Occipital lobe (tissue), 2 donors: Measurements from ENCODE around the gene KAZN. TPM values are rescaled to one million over a fixed set of nuclear protein-coding genes. Genes with fewer than 3 reads are reported as not detected.

Source experiments
- DNase-seq: peaks from one replicate; lab custom pipeline; 2025; lab: John Stamatoyannopoulos, UW
- total RNA-seq: library from RNA; depleted of rRNA; stranded (reverse); fragments of >200 nt; gene quantifications from one replicate; pipeline ENCODE4 v1.2.3, GENCODE V29; 2014

The KAZN gene
- total RNA-seq, 1 donor from 2014 or later, result 27.5 TPM

DNA sequence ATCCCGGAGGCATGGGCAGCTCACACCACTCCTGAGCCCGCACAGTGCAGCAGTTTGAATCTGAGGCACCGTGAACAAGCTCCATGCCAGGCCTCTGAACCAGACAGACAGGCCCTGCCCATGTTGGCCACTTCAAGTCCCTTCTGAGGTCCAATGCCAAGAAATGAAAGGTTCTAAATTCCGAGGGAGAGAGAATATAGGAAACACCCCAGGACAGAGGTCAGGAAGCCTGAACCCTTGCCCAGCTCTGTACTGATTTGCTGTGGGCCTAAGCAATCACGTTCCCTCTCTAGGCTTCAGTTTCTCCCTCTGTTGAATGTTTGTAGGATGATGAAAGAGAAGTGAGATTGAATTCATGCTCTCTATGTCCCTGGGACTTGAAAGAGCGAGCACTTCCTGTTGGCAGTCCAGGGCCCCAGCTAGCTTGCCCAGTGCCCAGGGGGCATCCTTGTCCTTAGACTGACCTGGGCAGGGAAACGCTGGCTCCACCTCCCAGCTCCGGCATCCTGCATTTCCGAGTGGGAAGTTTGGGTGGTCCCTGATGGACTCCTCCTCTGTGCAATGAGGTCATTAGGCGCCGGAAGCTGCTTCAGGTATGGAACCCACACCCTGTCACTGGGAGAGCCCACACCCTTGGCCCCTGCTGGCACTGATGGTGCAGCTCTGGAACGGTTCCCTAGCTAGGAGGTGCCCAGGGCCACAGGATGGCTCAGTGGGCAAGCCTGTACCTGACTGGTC, 312.7 kb downstream of the KAZN start:
- DNase-seq, result no peak

DNA sequence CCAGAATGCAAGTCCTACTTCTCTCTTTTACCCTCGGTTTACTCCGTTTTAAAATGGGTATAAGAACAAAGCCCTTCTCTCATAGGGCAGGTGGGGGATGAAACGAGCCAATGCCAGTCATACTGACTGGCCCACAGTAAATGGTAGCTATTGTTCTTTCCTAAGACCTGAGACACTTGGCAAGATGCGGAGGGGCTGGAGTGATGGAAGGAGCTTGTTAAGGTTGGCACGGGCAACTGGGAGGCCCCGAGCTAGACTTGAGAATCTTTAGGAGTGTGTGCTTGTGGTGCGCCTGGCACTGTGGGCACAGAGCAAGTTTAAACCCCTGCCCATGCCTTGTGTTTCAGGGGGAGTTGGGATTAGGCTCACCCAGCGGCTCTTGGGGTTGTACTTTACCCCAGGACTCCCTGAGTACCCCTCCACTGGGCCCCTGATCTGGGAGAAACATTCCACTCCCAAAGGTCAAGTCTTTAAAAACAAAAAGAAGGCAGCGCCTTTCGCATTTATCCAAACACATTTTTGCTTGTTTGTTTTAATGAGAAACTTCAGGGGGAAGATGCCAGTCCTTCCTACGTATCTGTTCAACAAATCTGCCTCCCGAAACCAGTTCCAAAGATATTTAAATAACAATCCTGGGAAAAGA, 314.5 kb downstream of the KAZN start:
- no peak for DNase-seq

DNA sequence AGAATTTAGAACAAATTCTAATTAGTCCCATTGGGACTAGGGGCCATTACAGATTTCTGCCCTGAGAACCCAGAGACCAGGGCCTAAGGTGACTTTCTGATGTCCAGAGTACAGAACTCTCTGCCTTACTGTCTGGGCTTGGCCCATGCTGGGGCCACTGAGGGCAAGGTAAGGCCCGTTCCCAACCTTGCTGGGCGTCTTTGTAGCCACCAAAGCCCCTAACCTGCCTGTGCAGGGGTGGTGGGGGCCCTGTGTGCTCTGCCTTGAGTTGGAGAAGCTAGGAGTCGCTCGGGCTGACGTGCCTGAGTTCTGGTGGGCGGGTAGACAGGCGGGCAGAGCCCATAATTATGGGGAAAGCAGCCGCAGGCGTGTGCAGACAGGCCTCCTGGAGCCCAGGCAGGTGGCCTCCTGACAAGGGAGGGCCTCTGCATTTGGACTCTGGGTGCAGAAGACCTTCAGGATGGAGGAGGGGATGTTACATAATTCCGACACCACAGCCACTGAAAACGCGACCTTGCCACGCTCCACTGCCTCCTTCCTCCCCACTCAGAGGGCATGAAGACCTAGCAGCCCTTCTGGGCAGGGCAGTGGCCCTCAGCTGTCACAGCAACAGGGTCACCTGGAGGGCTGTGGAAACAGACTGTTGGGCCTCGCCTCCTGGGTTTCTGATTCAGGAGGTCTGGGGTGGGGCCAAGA, 315.1 kb downstream of the KAZN start:
- no peak for DNase-seq

DNA sequence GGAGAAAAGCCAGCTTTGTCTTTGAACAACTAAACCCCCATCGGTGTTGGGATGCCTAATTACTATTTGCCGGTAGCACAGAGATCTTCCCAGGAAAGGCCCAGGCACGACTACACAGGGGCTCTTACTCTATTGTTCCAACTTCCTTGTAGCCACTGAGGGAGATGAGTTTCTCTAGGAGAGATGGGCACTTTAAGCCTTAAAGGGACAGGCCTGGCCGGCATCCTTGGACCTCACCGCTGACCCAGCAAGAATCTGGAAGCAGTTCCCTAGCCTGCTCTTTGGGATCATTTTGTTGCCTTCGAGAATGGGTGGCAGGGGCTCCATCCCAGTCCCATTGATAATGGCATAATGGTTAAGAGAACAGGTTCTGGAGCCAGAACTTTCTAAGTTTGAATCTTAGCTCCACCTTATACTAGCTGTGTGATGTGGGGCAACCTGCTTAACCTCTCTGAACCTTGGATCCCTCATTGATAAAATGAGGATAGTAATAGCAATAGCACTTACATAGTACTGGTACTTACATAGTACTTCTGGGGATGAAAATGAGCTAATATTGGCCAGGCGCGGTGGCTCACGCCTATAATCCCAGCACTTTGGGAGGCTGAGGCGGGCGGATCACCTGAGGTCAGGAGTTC, 316.0 kb downstream of the KAZN start:
- no peak for DNase-seq

DNA sequence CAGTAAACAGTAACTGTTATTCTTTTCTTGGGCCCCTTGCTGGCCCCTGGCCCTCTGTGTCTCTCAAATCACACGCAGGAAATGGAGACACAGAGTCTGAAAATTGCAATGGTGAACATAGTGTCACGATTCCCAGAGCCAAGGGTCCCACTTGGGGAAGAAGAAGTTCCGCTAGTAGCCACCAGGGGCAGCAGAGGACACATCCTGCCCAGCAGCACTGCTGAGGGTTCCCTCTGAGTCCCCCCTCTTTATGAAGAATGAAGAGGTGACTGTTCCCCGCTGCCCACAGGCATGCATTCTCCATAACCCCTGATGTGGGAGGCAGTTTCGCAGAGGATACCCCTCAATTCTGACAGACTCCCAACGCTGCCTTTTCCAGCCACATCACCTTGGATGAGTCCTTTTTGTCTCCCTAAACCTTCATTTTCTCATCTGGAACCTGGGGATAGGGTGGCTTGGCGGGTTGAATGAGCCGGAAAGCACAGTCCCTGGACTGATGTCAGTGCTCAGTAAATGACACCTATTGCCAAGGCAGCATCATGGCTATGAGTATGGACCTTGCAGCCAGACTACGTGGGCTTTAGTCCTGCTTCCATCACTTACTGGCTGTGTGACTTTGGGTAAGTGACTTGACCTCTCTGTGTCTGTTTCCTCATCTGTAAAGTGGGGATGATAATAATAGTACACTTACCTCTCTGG, 317.0 kb downstream of the KAZN start:
- no peak for DNase-seq

DNA sequence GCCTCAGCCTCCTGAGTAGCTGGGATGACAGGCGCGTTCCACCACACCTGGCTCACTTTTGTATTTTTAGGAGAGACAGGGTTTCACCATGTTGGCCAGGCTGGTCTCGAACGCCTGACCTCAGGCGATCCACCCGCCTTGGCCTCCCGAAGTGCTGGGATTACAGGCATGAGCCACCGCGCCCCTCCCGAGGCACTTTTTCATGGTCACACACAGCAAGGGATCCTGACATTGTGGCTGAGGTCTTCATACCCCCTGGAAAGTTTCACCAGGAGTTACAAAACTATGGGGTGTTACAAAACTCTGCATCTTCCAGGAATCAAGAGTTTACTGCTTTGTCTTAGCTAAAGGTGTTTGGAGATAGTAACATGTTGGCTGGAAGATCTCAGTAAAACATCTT, 320.8 kb downstream of the KAZN start:
- DNase-seq, result no peak

DNA sequence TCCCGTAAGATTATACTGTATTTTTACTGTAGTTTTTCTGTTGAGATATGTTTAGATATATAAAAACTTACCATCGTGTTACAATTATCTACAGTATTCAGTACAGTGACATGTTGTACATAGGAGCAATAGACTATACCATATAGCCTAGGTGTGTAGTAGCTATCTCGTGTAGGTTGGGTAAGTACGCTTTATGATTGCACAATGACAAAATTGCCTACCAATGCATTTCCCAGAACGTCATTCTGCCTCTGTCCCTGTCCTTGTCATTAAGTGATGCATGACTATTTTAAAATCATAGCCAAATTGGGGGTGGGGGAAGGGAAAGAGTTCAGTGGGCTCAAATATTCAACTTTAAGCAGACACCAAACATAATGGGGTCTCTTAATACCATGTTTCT, 321.3 kb downstream of the KAZN start:
- no peak for DNase-seq

DNA sequence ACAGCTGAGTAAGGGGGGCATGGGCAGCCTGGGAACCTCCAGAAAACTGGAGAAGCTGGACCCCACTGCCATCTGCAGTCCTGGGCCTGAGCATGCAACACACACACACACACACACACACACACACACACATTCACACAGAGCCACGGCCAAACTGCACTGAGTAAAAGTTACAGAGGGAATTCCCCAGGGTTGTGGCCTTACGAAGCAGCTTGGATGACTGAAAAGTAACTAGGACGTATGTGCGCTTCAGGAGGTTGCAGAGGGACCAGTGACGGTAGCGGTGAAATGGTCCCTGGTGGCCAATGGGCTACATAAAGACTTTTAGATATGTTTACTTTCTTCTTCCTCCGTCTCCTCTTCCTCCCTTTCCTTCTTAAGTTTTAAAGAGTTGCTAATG, 322.6 kb downstream of the KAZN start:
- DNase-seq, result no peak

DNA sequence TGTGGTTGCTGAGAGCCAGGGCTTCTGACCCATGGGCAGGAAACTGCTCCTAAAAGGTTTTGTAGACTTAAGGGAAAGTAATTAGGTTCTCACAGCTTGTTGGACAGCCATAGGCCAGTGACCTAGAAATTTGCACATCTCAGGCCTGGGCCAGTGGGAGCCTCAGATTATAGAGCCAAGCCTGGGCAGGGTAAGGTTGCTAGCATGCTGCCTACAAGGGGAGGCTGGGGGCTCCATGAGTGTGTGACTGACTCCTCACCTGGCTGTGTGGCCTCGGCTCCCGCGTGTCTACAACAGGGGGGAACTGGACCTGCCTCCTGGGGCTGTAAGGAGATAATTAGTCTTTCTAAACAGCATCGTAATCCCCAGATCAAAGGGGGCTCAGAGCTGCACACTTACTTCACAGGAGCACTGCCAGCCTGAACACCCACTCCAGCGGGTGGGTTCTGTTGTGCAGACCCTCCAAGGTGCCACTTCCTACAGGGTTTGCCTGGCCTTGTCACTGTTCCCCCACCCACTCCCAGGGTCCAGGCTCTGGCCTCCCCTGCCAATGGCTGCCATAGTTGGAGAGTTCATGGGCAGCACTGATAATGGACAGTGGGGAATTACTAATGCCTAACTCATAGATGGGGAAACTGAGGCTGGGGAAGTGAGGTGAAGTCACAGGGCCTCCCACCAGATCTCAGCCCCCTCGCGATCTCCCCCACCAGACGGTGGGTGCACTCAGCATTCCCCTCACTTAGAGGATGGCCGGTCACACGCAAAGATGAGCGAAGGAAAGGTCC, 324.6 kb downstream of the KAZN start:
- DNase-seq, result no peak

DNA sequence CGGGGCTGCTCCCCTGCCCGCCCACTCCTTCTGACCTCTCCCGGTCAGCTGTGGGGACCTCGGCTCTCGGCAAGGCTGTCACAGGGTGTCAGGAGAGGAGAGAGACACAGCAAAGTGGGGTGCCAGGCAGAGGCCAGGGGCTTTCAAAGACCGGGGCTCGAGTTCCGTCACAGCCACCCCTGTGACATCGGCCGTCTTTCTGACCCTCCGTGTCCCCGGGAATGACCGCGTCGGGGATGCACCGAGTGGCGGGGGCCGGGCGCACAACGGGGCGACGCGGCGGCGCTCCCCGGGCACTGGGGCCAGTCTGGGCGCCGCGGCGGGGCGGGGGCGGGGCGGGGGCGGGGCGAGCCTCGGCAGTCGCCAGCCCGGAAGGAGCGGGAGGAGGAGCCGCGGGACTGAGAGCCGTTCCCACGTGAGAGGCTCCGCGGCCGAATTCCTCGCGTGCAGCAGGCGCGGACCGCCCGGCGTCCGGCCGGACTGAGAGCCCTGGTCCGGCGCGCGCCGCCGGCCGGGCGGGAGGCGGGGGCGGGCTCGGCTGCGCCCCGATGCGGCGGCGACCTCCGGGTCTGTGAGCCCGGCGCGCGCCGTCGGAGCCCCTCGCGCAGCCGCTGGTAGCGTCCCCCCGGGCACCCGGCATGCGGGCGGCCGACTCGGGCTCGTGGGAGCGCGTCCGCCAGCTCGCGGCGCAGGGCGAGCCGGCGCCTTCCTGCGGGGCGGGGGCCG, 325.4 kb downstream of the KAZN start:
- peak; percentile 53 for DNase-seq

DNA sequence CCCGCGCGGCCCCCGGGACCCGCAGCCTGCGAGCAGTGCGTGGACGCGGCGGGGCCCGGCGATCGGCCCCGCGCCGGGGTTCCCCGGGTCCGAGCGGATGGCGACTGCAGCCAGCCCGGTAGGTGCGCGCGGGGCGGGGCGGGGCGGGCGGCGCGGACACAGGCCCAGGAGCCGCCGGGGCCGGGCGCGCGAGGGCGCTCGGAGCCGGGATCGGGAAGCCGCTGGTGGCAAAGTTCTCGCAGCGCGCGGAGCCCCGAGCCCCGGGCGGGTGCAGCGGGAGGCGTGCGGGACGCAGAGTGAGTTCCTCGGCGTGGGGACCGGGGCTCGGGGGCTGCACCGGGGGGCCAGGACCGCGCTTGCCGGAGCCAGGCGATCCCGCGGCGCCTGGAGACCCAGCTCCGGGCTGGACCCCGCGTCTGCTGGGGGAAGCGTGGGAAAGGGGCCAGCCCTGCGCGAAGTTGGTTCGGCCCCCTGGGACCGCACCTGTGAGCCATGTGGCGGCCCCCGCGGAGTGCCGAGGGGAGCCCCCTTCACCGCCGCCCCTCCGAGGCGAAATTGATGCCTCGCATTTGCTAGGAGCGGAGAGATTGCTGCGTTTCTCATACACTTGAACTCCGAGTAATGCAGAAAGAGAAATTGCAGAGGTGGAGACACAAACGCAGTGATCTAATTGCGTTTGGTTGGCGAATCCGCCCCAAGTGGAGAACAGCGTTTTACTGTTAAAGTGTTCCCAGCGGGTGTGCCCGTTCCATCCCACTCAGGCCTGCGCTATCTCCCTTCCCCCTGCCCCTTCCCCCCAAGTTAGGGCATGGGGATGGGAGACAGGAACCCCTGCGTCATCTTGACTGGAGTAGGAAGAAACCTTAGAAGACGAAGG, 326.2 kb downstream of the KAZN start:
- DNase-seq, result peak; percentile 51

DNA sequence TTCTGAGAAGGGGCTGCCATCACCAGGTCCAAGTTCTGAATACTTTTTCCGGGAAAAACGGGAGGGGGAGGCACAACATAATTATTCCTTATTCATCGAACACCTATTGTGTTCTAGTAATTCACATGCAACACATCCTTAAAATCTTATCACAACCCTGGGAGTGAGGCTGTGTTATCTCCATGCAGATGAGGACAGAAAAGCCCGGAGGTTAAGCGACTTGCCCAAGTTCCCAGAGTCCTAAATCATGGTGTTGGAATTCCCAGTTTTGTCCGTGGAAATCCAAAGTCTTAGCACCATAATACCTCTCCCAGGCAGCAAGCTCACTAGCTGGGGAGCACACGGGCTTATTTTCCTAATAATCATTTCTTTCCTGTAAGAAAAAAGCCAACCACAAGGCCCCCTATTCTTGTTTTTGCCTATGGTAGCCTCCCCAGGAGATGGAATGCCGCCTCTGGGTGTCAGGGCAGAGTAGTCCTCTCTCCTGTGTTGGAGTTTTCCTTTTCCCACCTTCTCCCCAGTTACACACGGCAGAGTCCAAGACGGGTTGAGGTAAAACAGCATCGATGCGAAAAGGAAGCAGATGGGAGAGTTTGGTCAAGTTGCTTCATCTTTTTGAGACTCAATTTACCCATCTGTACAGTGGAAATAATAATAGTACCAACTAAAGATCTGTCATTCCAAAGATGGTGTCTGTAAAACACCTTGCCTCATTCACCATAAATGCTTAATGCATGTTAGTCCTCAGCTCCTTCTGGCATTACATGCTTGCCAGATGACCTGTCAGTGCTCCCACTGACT, 327.1 kb downstream of the KAZN start:
- no peak for DNase-seq

DNA sequence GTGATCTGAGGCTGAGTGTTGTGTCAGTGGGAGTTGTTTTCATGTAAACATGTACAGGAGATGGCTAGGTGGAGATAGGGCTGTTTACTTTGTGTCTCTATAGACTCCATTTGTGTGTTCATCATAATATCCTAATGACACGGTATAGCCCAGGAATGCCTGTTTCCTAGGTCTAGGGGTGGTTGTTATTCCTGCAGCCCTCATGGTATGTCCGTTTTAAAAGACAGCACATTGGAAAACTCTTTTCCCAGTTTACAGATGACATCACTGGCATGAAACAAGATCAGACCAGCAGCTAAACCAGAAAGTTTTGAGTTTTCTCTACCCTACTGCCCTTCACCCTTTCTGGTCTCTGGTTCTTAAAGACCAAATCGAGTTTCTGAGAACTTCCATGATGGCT, 327.7 kb downstream of the KAZN start:
- DNase-seq, result no peak

DNA sequence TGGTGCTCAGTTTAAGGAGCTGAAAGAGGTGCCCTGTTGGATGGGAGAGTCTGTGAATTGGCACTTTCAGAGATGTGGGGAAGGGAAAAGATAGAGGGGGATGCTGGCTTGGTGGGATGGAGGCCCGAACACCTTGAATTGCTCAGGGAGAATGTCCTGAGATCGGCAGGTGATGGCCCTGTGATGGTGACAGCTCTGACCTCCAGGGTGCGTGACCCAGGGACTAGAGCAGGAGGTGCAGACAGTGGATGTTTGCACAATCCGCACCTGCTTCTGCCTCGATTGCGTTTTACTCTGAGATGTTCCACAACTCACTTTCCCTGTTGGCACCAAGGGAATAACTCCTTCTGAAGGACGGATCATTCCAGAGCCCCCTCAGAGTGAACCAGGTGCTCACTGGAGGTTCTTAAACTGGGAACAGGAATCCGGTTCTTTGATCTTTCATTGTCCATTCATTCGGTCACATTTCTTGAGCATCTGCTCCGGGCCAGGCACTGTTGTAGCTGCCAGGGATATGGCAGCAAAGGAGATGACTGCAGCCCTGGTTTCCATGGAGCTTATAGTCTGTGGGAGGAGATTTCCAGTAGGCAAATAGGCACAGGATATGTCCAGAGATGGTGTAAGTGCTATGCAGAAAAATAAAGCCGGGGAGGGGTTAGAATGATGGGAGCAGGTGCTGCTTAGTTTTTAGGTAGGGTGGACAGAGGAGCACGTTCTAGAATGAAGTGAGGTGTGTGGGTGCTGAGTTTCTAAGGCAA, 328.5 kb downstream of the KAZN start:
- no peak for DNase-seq

DNA sequence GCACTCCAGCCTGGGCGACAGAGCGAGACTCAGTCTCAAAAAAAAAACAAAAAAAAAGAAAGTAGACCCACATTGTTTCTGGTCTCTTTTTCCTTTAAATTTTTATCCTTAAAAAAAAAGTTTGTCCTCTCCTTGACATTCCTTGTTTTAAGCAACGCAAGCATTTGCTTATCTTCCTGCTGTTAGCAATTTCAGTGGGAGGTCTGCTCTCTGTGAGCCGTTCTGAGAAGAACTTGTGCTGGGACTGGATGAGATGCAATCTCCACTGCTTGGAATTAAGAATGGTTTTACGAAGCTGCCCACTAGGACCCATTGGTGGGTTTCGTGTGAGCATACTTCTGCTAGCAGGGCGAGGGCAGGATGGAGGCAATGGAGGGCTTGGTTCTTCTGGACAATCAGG, 329.9 kb downstream of the KAZN start:
- DNase-seq, result no peak

DNA sequence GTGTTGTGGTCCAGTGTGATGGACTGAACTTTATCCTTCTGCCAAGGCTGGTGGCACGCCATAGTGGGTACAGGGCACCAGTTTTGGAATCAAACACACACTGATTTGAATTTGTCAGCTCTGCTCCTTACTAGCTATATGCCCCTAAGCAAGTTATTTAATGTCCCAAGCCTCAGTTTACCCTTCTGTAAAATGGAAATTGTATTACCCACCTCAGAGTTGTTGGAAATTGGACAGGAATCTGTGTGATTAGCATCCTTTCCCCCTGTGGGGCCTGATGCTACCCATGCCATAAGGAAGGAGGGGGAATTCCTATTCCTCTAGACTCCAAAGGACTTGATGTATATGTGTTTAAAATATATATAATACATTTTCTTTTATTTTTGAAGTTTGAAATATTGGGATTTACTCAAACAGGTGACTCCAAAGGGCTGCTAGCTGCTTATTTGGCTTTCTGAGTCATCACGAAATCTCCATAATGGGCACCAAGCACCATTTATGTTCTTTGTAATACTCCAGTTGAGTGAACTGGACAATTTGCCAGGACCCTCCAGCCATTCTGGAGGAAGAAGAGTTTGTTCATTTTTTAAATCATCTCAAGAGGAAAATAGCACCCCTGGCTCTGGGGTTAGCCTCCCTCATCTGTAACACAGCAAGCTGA, 330.5 kb downstream of the KAZN start:
- DNase-seq, result no peak
